OCI-LY7 (cell line): Measurements from ENCODE around the gene CDH23.

Experiments
- CTCF ChIP-seq: fragments of 200-600 bp; sonication (generic); conservative IDR thresholded peaks from 2 replicates; pipeline ENCODE4 v1.5.1; 2014; ENCODE audit warnings: mild to moderate bottlenecking, antibody characterized with exemption, low read length, moderate library complexity, mixed read lengths
- EZH2phosphoT487 ChIP-seq: fragments of 200-600 bp; sonication (generic); IDR thresholded peaks from 2 replicates; pipeline ENCODE4 v1.6.1; 2018; ENCODE audit warnings: low read depth, borderline replicate concordance, mild to moderate bottlenecking, mixed run types, antibody characterized with exemption, low read length, moderate library complexity, mixed read lengths

DNA sequence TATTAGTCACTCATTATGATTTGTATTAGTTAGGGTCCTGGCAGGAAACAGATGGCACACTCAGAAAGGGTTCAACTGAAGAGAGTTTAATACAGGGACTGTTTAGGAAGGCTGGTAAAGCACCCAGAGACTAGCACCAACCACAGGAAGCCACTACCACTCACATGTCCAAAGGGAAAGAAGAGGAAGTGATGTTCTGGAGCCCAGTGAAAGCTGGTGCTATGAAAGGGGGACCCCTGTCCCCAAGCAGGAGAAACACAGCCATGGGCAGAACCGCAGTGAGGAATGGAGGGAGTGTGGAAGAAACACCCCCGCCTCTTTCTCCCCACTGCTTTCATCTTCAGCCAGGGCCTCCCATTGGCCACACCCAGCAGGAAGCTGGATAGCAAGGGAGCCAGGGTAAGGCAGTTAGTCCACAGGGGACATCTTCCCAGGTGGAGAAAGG lies 379.8 kb downstream of the CDH23 start:
- TF ChIP-seq CTCF (peak; percentile 23; the same call in 1 of the 2 replicates), EZH2phosphoT487 (no peak)
